ENCODE results near the gene DNAAF9. TPM values are rescaled to one million over a fixed set of nuclear protein-coding genes. Genes with fewer than 3 reads are reported as not detected.

The DNAAF9 gene
- total and polyA plus RNA-seq, 9 donors: 10.3 to 20.3 (median 17.5) TPM

DNA sequence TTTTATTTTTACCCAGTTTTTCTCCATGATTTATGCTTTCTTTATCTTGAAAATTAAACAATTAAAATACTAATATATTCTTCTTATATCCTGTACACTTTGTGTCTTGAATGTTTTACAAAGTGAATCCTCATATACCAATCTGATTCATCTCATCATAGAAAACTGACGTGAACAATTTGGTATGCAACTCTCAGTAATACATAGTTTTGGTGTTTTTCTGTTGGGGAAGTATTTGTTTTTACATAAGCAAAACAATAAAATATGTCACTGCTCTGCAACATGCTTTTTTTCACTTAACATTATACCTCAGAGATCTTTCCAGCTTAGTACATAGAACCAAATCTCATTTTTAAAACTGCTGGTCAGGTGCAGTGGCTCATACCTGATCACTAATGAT is 14.7 kb downstream of the DNAAF9 start:
- Histone ChIP-seq H3K9me3 (no peaks in the 10 kb centered on the region), H3K27ac (no peak overlapping the region), H3K36me3 (no peaks in the 10 kb centered on the region), H3K4me3 (no peak overlapping the region), H3K4me1 (ENCODE audit: insufficient read depth) (no peaks in the 10 kb centered on the region), H3K27me3 (no peaks in the 10 kb centered on the region)
- TF ChIP-seq, protein P1, sequence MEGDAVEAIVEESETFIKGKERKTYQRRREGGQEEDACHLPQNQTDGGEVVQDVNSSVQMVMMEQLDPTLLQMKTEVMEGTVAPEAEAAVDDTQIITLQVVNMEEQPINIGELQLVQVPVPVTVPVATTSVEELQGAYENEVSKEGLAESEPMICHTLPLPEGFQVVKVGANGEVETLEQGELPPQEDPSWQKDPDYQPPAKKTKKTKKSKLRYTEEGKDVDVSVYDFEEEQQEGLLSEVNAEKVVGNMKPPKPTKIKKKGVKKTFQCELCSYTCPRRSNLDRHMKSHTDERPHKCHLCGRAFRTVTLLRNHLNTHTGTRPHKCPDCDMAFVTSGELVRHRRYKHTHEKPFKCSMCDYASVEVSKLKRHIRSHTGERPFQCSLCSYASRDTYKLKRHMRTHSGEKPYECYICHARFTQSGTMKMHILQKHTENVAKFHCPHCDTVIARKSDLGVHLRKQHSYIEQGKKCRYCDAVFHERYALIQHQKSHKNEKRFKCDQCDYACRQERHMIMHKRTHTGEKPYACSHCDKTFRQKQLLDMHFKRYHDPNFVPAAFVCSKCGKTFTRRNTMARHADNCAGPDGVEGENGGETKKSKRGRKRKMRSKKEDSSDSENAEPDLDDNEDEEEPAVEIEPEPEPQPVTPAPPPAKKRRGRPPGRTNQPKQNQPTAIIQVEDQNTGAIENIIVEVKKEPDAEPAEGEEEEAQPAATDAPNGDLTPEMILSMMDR (IDR thresholded peaks at IDR 0.05): no peak
- no peak for TF ChIP-seq POLR2A (IDR thresholded peaks at IDR 0.05)
- TF ChIP-seq EP300 (IDR thresholded peaks at IDR 0.05): no peak
- intact Hi-C loops (cut with DNase I): no loop called here
- WGBS, 3 donors: 64 to 71% (median 68%) methylated on average over 1 of the region's 1 CpG
- DNase-seq: no peak

DNA sequence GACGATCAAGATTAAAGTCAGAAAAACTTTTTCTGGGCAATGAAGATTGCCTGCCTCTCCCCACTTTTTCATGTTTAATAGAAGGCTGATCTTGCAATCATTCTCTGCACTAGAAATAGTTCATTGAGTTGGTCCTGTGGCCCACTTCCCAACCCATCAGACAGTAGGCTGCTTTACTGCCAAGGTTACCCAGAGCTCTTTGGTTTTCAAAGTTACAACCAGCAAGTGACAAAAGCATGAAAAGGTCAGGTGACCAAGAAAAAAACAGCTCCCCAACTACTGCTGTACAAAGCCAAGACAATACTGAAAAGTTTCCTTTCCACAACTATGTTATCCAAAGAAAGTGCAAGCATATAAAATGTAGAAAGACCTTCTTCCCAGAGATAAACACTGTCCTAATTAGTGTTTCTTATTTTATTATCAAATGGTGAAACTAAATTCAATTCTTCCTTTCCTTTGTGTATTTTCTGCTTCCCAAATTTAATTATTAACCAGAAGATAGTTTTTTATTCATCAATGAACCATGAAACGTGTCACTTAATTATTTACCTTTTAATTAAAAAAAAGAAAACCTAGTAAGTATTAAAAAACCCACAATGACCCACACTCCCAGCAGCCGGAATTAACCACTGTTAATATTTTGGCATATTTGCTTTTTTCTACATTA is 16.6 kb downstream of the DNAAF9 start:
- no peaks in the 10 kb centered on the region for H3K9me3 ChIP-seq
- intact Hi-C loops (cut with DNase I): no loop called here
- no peaks in the 10 kb centered on the region for H3K27me3 ChIP-seq
- 56 to 81% (median 78%) methylated on average over 3 of the region's 3 CpGs for WGBS, 3 donors
- no peak overlapping the region for H3K4me3 ChIP-seq
- TF ChIP-seq POLR2A (IDR thresholded peaks at IDR 0.05): no peak
- TF ChIP-seq, protein P1 (IDR thresholded peaks at IDR 0.05): no peak
- no peak for TF ChIP-seq EP300 (IDR thresholded peaks at IDR 0.05)
- no peak for DNase-seq
- H3K27ac ChIP-seq: no peak overlapping the region
- H3K36me3 ChIP-seq: no peaks in the 10 kb centered on the region
- H3K4me1 ChIP-seq (ENCODE audit: insufficient read depth): no peaks in the 10 kb centered on the region

DNA sequence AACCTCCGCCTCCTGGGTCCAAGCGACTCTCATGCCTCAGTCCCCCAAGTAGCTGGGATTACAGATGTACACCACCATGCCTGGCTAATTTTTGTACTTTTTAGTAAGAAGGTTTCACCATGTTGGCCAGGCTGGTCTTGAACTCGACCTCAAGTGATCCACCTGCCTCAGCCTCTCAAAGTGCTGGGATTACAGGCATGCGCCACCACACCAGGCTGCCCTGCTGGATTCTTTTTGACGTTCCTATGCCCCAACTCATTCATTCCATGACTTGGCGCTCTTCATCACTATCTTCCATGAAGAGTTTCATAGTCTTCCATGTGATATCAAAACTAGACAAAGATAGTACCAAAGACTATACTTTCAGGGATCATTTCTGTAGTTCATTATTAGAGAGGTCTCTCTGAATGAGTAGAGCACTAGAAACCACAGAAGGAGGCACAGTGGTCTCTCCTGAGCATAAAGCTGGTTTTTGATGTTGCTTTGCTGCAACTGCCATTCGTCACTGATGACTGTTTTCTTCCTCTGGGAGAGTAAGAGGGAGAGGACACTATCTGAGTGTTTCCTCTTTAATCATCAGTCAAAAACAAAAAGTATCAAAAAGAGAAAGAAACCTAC is 23.5 kb downstream of the DNAAF9 start:
- Histone ChIP-seq H3K27ac (no peak overlapping the region), H3K4me3 (no peak overlapping the region), H3K4me1 (ENCODE audit: insufficient read depth) (peaks cover 3% of the 10 kb centered on the region), H3K9me3 (no peaks in the 10 kb centered on the region), H3K36me3 (no peaks in the 10 kb centered on the region), H3K27me3 (no peaks in the 10 kb centered on the region)
- 94 to 97% (median 95%) methylated on average over 7 of the region's 7 CpGs for WGBS, 3 donors
- TF ChIP-seq POLR2A (IDR thresholded peaks at IDR 0.05) (no peak), EP300 (IDR thresholded peaks at IDR 0.05) (no peak)
- TF ChIP-seq, protein P1 (IDR thresholded peaks at IDR 0.05): no peak
- intact Hi-C loops (cut with DNase I): no loop called here
- no peak for DNase-seq

DNA sequence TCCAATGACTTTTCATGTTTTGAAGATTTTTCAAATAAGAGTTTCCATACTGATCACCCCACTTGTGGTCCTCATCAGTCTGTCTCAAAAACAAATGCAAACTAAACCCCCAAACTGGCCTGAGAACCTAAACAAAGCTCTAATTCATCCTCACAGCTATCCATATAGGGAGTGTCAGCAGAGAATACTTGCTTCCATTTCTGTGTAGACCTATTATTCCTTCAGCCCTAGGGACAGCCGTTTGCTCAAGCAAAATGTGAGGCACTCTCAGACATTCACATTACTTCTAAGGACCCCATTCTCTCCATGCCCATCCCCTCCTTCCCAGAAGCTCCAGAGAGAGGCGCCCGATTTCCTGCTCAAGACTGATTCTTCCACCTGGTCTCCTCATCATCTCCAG is 24.6 kb downstream of the DNAAF9 start:
- WGBS, 3 donors: 92 to 96% (median 96%) methylated on average over 3 of the region's 3 CpGs
- TF ChIP-seq, protein P1 (IDR thresholded peaks at IDR 0.05): no peak
- TF ChIP-seq EP300 (IDR thresholded peaks at IDR 0.05): no peak
- TF ChIP-seq POLR2A (IDR thresholded peaks at IDR 0.05): no peak
- intact Hi-C loops (cut with DNase I): no loop called here

More for the DNA sequence above, 24.6 kb downstream of the DNAAF9 start:
- Histone ChIP-seq H3K27me3 (no peaks in the 10 kb centered on the region), H3K27ac (no peak overlapping the region), H3K4me1 (ENCODE audit: insufficient read depth) (peaks cover 3% of the 10 kb centered on the region), H3K4me3 (no peak overlapping the region), H3K9me3 (no peaks in the 10 kb centered on the region), H3K36me3 (no peaks in the 10 kb centered on the region)
- no peak for DNase-seq
